Keratinocyte (primary cell): ENCODE data around the gene AKAIN1. TPM values are rescaled to one million over a fixed set of nuclear protein-coding genes. Genes with fewer than 3 reads are reported as not detected.

ENCODE experiments used
- DNase-seq: peaks from one replicate; pipeline ENCODE4 v3.0.0-alpha.2; 2011; ENCODE audit warnings: low read depth, missing footprints, low spot score
- FAIRE-seq: peaks from 2 replicates; lab custom pipeline; 2011; peaks lifted over from hg19 to GRCh38; lab: Jason Lieb, UNC
- H2AFZ ChIP-seq: 2 replicates; pipeline ENCODE4 v1.6.0; 2012; ENCODE audit warnings: low read length, control low read depth, inconsistent platforms; ENCODE audit not compliant: control insufficient read depth
- H3K27ac ChIP-seq: 2 replicates; pipeline ENCODE4 v1.5.1; 2011; ENCODE audit warnings: low read length; ENCODE audit not compliant: control insufficient read depth, insufficient read depth
- H3K27me3 ChIP-seq: 3 replicates; pipeline ENCODE4 v1.6.0; 2011; ENCODE audit warnings: low read length; ENCODE audit not compliant: control insufficient read depth, insufficient read depth; ENCODE audit errors: extremely low read depth
- H3K36me3 ChIP-seq, 2 experiments: 2 replicates in 1 of 2; 3 replicates in 1 of 2; pipeline ENCODE4 v1.5.1; 2011; ENCODE audit warnings: low read length in 2 of 2, mild to moderate bottlenecking in 1 of 2; ENCODE audit not compliant: control insufficient read depth in 2 of 2, insufficient read depth in 2 of 2; ENCODE audit errors: extremely low read depth in 1 of 2
- H3K4me1 ChIP-seq: 3 replicates; pipeline ENCODE4 v1.5.1; 2011; ENCODE audit warnings: low read length; ENCODE audit not compliant: control insufficient read depth, insufficient read depth; ENCODE audit errors: extremely low read depth
- H3K4me2 ChIP-seq: 3 replicates; pipeline ENCODE4 v1.6.0; 2011; ENCODE audit warnings: low read depth, low read length; ENCODE audit not compliant: control insufficient read depth, insufficient read depth; ENCODE audit errors: extremely low read depth
- H3K4me3 ChIP-seq, 3 experiments: fragments of 200-600 bp in 1 of 3; sonication (generic) in 1 of 3; 2 replicates in 2 of 3; 3 replicates in 1 of 3; pipeline ENCODE4 v1.5.1; 2011 to 2016; ENCODE audit warnings: low read length in 3 of 3, mild to moderate bottlenecking in 3 of 3, control low read depth in 2 of 3, inconsistent platforms in 1 of 3, low read depth in 1 of 3, mixed read lengths in 1 of 3, mixed run types in 1 of 3, moderate library complexity in 1 of 3; ENCODE audit not compliant: control insufficient read depth in 2 of 3, insufficient read depth in 2 of 3; ENCODE audit errors: extremely low read depth in 1 of 3
- H3K79me2 ChIP-seq: 2 replicates; pipeline ENCODE4 v1.6.0; 2012; ENCODE audit warnings: low read length; ENCODE audit not compliant: control insufficient read depth, insufficient read depth
- H3K9ac ChIP-seq: 3 replicates; pipeline ENCODE4 v1.6.0; 2011; ENCODE audit warnings: low read length; ENCODE audit not compliant: control insufficient read depth, insufficient read depth; ENCODE audit errors: extremely low read depth
- H3K9me1 ChIP-seq: 3 replicates; pipeline ENCODE4 v1.6.0; 2011; ENCODE audit warnings: low read length; ENCODE audit not compliant: control insufficient read depth, insufficient read depth; ENCODE audit errors: extremely low read depth
- H3K9me3 ChIP-seq: 2 replicates; pipeline ENCODE4 v1.5.1; 2012; ENCODE audit warnings: low read depth, low read length; ENCODE audit not compliant: control insufficient read depth
- H4K20me1 ChIP-seq: 3 replicates; pipeline ENCODE4 v1.6.0; 2011; ENCODE audit warnings: low read length; ENCODE audit not compliant: control insufficient read depth, insufficient read depth; ENCODE audit errors: extremely low read depth
- EZH2 ChIP-seq: IDR thresholded peaks from one replicate; pipeline ENCODE4 v1.6.1; 2012; ENCODE audit warnings: inconsistent platforms, mild to moderate bottlenecking, low read length, moderate library complexity
- dilution Hi-C: fragments of 300-500 bp; cut with MboI; formaldehyde crosslinking; loops from one replicate; pipeline ENCODE4 v1.7.0; 2020; ENCODE audit warnings: low sequenced_read_pairs; ENCODE audit not compliant: extremely low pct_ligation_motif_present
- polyA plus RNA-seq, 5 experiments: library from polyadenylated mRNA; depleted of rRNA in 3 of 5; stranded (reverse) in 3 of 5; stranded (forward) in 1 of 5; unstranded in 1 of 5; fragments of >200 nt; gene quantifications; 1 replicate in 1 of 5; 2 replicates in 3 of 5; 3 replicates in 1 of 5; pipeline versions ENCODE4 v1.2.1 to v1.2.3, GENCODE V29; 2011 to 2012; ENCODE audit warnings: missing spikeins in 2 of 5, low read depth in 1 of 5, low replicate concordance in 1 of 5
- TF ChIP-seq, protein P1 (sequence below), 3 experiments: IDR thresholded peaks in 1 of 3; conservative IDR thresholded peaks in 1 of 3; optimal IDR thresholded peaks in 1 of 3; 2 replicates in 2 of 3; 3 replicates in 1 of 3; pipeline versions ENCODE3 to v1.5.1; 2011; ENCODE audit warnings: low read length in 3 of 3, mild to moderate bottlenecking in 3 of 3, moderate library complexity in 2 of 3, control low read depth in 1 of 3, inconsistent platforms in 1 of 3; ENCODE audit not compliant: insufficient read depth in 2 of 3; ENCODE audit errors: extremely low read depth in 1 of 3

The AKAIN1 gene
- polyA plus RNA-seq, 1 donor (not counting 4 experiments of a cell fraction or from before 2014, with no cell fraction given), result not detected

DNA sequence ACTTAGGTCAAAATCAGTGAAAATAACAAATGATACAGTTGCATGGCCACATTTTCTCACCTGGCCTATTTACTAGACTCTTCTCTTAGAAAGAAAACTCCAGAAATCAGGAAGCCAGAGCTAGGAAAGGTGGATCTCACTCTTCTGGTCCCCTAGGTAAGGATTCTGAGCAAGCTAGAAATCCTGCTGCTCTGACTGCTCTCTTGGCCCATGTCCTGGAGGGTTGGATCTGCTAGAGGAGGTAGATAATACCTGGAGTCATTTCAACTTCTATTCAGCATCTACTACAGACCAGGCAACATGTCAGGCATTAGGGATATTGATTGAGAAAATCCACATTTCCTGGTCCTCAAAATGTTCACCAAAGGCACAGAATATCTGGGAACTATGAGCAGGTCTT lies 34.9 kb downstream of the AKAIN1 start:
- Histone ChIP-seq H2AFZ (no peak overlapping the region), H3K36me3 (no peaks in the 10 kb centered on the region)

DNA sequence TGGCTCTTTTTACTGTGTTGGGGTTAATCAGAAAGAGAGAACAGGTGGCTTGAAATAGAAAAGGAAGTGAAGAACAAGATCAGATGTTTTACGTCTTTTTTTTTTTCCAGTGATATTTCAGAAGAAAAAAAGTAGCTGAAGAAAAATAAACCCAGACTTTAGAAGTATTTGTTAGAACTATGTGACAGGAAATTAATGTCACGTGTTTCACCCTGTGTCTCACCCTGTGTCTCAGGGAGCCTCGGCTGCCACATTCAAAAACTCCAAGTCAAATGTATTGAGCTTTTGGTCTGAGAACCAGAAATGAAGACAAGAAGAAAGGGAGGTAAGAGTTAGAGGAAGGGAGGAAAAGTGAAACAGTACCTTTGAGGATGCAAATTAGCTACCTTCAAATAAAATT lies 38.0 kb downstream of the AKAIN1 start:
- H4K20me1 ChIP-seq, result no peaks in the 10 kb centered on the region
- dilution Hi-C loops, result no loop called here
- DNase-seq (no peak), FAIRE-seq (no peak)
- no peaks in the 10 kb centered on the region for H3K27me3 ChIP-seq
- H3K9ac ChIP-seq, result no peak overlapping the region
- H3K4me2 ChIP-seq, result no peak overlapping the region
- H3K4me3 ChIP-seq, result no peak overlapping the region
- H3K79me2 ChIP-seq, result no peaks in the 10 kb centered on the region
- H3K36me3 ChIP-seq, result no peaks in the 10 kb centered on the region
- no peak overlapping the region for H2AFZ ChIP-seq
- H3K4me1 ChIP-seq, result no peaks in the 10 kb centered on the region
- TF ChIP-seq EZH2, result no peak
- TF ChIP-seq, protein P1, sequence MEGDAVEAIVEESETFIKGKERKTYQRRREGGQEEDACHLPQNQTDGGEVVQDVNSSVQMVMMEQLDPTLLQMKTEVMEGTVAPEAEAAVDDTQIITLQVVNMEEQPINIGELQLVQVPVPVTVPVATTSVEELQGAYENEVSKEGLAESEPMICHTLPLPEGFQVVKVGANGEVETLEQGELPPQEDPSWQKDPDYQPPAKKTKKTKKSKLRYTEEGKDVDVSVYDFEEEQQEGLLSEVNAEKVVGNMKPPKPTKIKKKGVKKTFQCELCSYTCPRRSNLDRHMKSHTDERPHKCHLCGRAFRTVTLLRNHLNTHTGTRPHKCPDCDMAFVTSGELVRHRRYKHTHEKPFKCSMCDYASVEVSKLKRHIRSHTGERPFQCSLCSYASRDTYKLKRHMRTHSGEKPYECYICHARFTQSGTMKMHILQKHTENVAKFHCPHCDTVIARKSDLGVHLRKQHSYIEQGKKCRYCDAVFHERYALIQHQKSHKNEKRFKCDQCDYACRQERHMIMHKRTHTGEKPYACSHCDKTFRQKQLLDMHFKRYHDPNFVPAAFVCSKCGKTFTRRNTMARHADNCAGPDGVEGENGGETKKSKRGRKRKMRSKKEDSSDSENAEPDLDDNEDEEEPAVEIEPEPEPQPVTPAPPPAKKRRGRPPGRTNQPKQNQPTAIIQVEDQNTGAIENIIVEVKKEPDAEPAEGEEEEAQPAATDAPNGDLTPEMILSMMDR (optimal IDR thresholded peaks at IDR 0.05 in 1 of 3, IDR thresholded peaks at IDR 0.05 in 1 of 3, conservative IDR thresholded peaks at IDR 0.05 in 1 of 3; ENCODE audit: extremely low read depth in 1 of 3, insufficient read depth in 2 of 3, low read length in 3 of 3), result no peak
- no peak overlapping the region for H3K27ac ChIP-seq
- no peaks in the 10 kb centered on the region for H3K9me1 ChIP-seq
- H3K9me3 ChIP-seq, result no peaks in the 10 kb centered on the region

More for the DNA sequence above, 34.9 kb downstream of the AKAIN1 start:
- H3K79me2 ChIP-seq, result no peaks in the 10 kb centered on the region
- H3K4me3 ChIP-seq, result no peak overlapping the region
- H3K4me1 ChIP-seq, result no peaks in the 10 kb centered on the region
- no peaks in the 10 kb centered on the region for H3K9me1 ChIP-seq
- H4K20me1 ChIP-seq, result no peaks in the 10 kb centered on the region
- H3K27ac ChIP-seq, result no peak overlapping the region
- dilution Hi-C loops, result no loop called here
- no peaks in the 10 kb centered on the region for H3K27me3 ChIP-seq
- no peaks in the 10 kb centered on the region for H3K9me3 ChIP-seq
- no peak overlapping the region for H3K4me2 ChIP-seq
- TF ChIP-seq, protein P1 (optimal IDR thresholded peaks at IDR 0.05 in 1 of 3, IDR thresholded peaks at IDR 0.05 in 1 of 3, conservative IDR thresholded peaks at IDR 0.05 in 1 of 3; ENCODE audit: extremely low read depth in 1 of 3, insufficient read depth in 2 of 3, low read length in 3 of 3), result no peak
- TF ChIP-seq EZH2, result no peak
- FAIRE-seq (no peak), DNase-seq (no peak)
- H3K9ac ChIP-seq, result no peak overlapping the region
